GM12801 (cell line): ENCODE results near the gene TUBA4A.

Source experiments
- TF ChIP-seq, protein P1 (sequence below): IDR thresholded peaks from one replicate; pipeline ENCODE4 v1.5.1; 2011; ENCODE audit warnings: control low read depth; ENCODE audit not compliant: insufficient read length; ENCODE audit errors: extremely low read depth

Gene TUBA4A

DNA sequence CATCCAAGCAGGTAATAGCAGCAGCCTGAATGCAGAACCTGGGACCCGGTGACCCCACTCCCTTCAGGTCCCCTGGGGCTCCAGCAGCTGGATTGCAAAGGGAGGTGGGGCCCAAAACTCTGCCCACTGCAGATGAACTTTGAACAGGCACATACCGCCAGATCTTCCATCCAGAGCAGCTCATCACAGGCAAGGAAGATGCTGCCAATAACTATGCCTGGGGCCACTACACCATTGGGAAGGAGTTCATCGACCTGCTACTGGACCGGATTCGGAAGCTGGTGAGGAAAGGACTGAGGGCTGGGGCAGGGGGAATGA lies 16.3 kb upstream of the TUBA4A start:
- TF ChIP-seq, protein P1, sequence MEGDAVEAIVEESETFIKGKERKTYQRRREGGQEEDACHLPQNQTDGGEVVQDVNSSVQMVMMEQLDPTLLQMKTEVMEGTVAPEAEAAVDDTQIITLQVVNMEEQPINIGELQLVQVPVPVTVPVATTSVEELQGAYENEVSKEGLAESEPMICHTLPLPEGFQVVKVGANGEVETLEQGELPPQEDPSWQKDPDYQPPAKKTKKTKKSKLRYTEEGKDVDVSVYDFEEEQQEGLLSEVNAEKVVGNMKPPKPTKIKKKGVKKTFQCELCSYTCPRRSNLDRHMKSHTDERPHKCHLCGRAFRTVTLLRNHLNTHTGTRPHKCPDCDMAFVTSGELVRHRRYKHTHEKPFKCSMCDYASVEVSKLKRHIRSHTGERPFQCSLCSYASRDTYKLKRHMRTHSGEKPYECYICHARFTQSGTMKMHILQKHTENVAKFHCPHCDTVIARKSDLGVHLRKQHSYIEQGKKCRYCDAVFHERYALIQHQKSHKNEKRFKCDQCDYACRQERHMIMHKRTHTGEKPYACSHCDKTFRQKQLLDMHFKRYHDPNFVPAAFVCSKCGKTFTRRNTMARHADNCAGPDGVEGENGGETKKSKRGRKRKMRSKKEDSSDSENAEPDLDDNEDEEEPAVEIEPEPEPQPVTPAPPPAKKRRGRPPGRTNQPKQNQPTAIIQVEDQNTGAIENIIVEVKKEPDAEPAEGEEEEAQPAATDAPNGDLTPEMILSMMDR: no peak

DNA sequence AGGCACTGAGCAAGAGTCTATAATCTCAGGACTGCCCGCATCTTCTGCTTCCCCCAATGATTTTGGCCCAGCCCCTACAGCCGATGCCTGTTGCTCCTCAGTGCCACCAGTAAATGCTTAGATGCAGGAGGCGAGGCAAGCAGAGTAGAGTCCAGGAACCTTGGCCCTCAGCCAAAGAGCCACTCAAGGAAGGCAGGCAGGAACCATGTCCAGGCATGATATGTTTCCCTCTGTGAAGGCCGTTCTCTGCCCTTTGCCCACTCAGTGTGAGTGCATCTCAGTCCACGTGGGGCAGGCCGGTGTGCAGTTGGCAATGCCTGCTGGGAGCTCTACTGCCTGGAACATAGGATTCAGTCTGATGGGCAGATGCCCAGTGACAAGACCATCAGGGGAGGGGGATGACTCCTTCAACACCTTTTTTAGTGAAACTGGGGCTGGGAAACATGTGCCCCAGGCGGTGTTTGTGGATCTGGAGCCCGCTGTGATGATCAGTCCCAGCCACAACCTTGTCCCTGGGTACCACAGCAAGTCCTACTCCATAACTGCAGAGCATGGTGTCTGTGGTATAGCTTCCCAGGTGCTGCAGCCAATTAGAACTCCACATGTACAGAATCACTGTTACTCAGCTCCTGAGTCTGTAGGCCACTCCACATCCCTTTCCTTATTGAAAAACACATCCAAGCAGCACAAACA lies 15.8 kb upstream of the TUBA4A start:
- TF ChIP-seq, protein P1: no peak

DNA sequence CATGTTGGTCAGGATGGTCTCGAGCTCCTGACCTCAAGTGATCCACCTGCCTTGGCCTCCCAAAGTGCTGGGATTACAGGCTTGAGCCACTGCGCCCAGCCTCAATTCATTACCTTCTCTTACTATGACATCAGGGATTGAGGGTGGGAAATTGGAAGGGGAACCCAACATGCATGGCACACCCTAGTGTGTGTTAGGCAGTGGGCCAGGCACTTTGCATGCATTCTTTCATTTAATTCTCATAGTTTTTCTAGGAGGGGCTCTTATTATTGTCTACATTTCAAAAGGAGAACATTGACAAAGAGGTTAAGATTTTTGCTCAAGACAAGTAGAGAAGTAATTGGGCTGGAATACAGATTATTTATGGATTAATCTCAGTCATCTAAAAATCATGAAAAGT lies 14.6 kb upstream of the TUBA4A start:
- TF ChIP-seq, protein P1: no peak

DNA sequence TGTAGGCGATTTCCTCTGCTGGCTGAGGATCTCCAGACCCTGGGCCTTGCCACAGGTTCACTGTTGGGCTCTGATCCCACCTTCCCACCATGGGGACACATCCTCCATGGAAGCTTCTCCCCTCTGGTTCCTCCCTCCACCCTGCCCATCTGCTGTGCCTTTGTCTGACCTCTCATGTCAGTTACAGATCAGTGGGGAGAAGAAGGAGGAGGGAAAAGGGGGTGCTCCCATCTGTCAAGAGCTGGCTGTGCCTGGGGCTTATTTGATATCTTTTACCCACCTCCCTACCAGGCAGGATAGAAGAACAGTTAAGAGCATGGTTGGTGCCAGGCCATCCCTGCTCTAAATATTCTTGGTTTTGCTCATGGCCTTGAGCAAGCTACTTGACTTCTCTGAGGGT lies 13.2 kb upstream of the TUBA4A start:
- TF ChIP-seq, protein P1: no peak

DNA sequence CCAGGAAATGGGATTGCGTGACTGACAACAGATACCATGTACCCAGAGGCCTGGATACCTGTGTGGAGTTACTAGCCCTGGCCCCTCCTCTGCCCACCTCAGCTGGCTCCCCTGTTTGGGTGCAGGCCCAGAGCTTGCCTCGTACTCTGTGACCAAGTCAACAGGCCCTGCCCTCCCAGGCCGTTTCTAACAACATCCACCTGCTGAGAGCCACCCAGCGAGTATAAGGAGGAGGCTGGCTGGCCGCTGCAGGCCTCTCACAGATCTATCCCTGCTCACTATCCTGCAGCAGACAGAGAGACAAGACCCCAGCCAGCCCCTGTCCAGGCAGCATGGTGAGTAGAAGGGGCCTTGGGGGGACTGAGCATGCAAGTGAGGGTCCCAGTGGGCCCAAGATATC lies 12.5 kb upstream of the TUBA4A start:
- TF ChIP-seq, protein P1: no peak

DNA sequence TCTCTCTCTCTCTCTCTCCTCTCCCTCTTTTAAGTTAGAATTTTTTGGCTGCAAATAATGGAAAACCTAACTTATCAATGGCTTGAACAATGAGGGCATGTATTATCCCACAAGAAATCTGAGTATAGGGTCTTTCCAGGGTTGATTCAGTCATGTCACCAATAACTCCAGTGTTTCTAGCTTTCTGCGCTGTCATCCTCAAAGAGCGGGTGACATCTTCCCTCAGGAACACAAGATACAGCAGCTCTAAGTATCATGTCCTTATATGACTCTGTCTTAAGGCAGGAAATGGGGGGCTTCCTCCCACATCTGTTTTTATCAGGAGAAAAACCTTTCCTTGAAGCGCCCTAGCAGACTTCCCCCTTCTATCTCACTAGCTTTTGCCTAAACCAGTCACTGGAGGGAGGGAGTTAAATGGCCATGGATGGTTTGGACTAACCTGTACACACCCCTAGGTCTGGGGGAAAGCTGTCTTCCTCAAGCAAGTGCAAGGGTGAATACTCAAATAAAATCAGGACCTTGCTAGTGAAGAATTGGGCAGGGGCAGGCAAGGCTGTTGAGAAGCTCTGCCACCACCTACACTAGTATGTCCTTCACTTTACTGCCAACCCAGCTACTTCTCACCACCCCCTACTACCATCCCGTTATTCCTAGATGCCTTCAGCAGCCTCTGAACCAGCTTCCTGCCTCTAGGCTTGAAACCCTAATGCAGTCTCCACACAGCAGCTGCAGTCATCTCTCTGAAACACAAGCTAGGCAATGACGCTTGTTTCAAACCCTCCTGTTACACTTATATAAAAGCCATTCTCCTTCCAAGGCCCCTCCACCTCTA lies 7.5 kb upstream of the TUBA4A start:
- TF ChIP-seq, protein P1: no peak

DNA sequence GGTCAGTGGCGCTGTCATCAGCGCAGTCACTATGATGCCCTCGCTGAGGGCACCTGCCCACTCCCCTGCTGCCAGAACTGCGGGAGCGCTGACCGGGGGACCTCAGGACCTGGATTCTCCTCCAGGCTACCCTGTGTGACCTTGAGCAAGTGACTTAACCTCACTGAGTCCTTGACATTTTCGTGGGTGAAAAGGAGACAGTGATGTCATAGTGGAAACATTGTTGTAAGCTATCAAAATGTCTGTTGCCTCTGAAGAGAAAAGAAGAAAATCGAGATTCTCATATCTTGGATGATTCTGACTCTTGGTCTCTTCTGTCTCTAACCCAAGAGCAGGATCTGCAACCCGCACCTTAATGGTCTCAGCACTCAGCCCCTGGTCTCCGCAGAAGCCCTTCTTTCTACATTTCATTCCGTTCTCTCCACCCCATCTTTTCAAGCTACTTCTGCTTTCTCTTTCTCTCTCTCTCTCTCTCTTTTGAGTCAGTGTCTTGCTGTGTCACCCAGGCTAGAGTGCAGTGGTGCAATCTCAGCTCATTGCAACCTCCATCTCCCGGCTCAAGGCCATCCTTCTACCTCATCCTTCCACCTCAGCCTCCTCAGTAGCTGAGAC lies 978 bp upstream of the TUBA4A start:
- TF ChIP-seq, protein P1: no peak
